ENCODE measurements around the gene REXO1. TPM values are rescaled to one million over a fixed set of nuclear protein-coding genes. Genes with fewer than 3 reads are reported as not detected.

The REXO1 gene
- total RNA-seq (2022; extraction: Qiagen RNA extraction; ENCODE audit: low read depth), result 15.8 to 23.8 TPM (median 20.9 TPM) in 5 replicates

GRCh38 chr19:1848399-1849131, at the start of gene REXO1:
Gene REXO1 (minus strand): TSS chr19:1848483. CDS start chr19:1848358, 125 bp downstream.

DNA sequence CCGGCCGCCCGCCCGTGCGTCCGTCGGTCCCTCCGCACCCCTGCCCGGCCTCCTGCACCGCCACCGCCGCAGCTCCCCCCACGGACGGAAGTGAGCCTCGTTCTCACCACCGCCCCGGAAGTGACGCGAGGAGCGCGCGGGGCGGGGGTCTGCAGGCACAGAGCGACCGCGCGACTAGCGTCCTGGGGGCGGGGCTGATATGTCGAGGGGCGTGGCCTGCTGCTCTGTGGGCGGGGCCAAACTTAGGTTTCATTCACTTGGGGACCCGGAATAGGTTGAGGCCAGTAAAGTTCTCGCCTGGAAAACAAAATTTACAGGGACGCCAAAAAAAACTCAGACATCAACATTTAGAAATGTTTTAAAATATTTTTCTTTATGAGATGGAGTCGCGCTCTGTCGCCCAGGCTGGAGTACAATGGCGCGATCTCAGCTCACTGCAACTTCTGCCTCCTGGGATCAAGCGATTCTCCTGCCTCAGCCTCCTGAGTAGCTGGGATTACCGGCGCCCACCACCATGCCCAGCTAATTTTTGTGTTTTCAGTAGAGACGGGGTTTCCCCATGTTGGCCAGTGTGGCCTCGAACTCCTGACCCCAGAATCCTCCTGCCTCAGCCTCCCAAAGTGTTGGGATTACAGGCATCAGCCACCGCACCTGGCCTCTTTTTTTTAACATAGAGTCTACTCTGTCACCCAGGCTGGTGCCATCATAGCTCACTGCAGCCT, 37.3 kb upstream of the REXO1 start, which contains the start of gene ABHD17A:
Gene ABHD17A (minus strand): TSS at position 99 of the 722 bp plus-strand sequence. CDS start 3,930 bp downstream, outside the sequence.

DNA sequence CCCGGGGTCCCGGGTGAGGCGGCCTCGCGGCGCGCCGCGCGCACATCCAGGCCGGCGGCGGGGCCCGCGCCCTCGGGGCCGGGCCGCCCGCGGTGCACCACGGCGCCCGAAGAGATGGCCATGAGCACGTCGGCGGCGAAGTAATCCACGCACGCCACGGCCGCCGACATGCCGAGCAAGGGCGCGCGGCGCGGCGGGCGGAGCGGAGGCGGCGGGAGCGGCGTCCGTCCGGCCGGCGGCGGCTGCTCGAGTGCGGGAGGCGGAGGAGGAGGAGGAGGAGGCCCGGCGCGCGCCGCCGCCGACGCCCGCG, 15.0 kb upstream of the REXO1 start, which contains the start of gene KLF16:
Gene KLF16 (minus strand): TSS at position 252 of the 310 bp plus-strand sequence. CDS start 82 bp downstream, at position 170.

DNA sequence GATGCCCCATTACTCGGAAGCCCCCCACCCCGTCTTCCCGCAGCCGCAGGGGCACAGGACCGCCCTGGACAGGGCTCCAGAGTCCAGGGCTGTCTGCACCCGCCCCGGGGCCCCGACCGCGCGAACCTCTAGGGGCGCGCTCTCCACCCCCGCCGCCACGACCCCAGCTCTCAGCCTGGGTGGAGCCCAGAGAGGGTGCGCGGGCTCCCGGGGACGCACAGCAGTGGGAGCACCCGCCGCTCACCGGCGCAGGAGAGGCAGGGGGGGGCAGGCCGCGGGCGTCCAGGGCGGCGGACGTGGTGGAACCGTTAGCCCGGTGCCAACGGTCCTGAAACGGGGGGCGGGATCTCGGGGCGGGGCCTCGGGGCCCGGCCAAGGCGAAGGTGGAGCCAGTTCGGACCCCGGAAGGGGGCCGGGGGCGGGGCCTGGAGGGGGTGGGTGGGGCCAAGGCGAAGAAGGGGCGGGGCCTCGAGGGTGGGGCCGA, 36.3 kb downstream of the REXO1 start, which contains the start of gene ATP8B3:
Gene ATP8B3 (minus strand): TSS at position 335 of the 484 bp plus-strand sequence. CDS start 540 bp downstream, outside the sequence.

Other genes with a start within 250 kb of the REXO1 start
- gene UQCR11, start 243.0 kb downstream of the REXO1 start, total RNA-seq (2022; extraction: Qiagen RNA extraction; ENCODE audit: low read depth), result 110 to 173 TPM (median 133 TPM) in 5 replicates
- 41.1 to 82.2 TPM (median 74.6 TPM) in 5 replicates for gene TCF3, start 195.9 kb downstream of the REXO1 start, total RNA-seq (2022; extraction: Qiagen RNA extraction; ENCODE audit: low read depth)
- gene ONECUT3, start 95.0 kb downstream of the REXO1 start, total RNA-seq (2022; extraction: Qiagen RNA extraction; ENCODE audit: low read depth), result not detected in 5 replicates
- 2.1 to 3.3 TPM (median 2.4 TPM) in 5 replicates for gene ATP8B3, start 36.2 kb downstream of the REXO1 start, total RNA-seq (2022; extraction: Qiagen RNA extraction; ENCODE audit: low read depth)
- 11.6 to 34.9 TPM (median 29.3 TPM) in 5 replicates for gene KLF16, start 15.1 kb upstream of the REXO1 start, total RNA-seq (2022; extraction: Qiagen RNA extraction; ENCODE audit: low read depth)
- 12.2 to 41.4 TPM (median 39.7 TPM) in 5 replicates for gene ABHD17A, start 37.0 kb upstream of the REXO1 start, total RNA-seq (2022; extraction: Qiagen RNA extraction; ENCODE audit: low read depth)
- 1.4 to 7.2 TPM (median 5.7 TPM) in 5 replicates for gene ADAT3, start 56.9 kb upstream of the REXO1 start, total RNA-seq (2022; extraction: Qiagen RNA extraction; ENCODE audit: low read depth)
- gene SCAMP4, start 56.9 kb upstream of the REXO1 start, total RNA-seq (2022; extraction: Qiagen RNA extraction; ENCODE audit: low read depth), result 49.1 to 58.8 TPM (median 57.5 TPM) in 5 replicates
- gene CSNK1G2, start 92.7 kb upstream of the REXO1 start, total RNA-seq (2022; extraction: Qiagen RNA extraction; ENCODE audit: low read depth), result 33.5 to 54.5 TPM (median 49.4 TPM) in 5 replicates
- 20.5 to 49.3 TPM (median 44.8 TPM) in 5 replicates for gene BTBD2, start 167.2 kb upstream of the REXO1 start, total RNA-seq (2022; extraction: Qiagen RNA extraction; ENCODE audit: low read depth)
- 35.6 to 83.3 TPM (median 75.7 TPM) in 5 replicates for gene MKNK2, start 202.8 kb upstream of the REXO1 start, total RNA-seq (2022; extraction: Qiagen RNA extraction; ENCODE audit: low read depth)
- gene MOB3A, start 247.8 kb upstream of the REXO1 start, total RNA-seq (2022; extraction: Qiagen RNA extraction; ENCODE audit: low read depth), result 9.7 to 16.0 TPM (median 12.5 TPM) in 5 replicates
- gene IZUMO4, start 248.4 kb upstream of the REXO1 start, total RNA-seq (2022; extraction: Qiagen RNA extraction; ENCODE audit: low read depth), result 0.42 to 1.8 TPM (median 0.70 TPM) in 4 of 5 replicates, not detected in the other

Data from A549 treated with ZK216348 at 1 μM for 4 hours (cell line).